Myocyte (in vitro differentiated cells): ENCODE data around the gene STIL. TPM values are rescaled to one million over a fixed set of nuclear protein-coding genes. Genes with fewer than 3 reads are reported as not detected.

ENCODE experiments used
- DNase-seq: peaks from one replicate; pipeline ENCODE4 v3.0.0-alpha.2; 2012; ENCODE audit warnings: low read depth
- total RNA-seq: library from RNA; depleted of rRNA; stranded (reverse); fragments of >200 nt; gene quantifications from 2 replicates; pipeline ENCODE4 v1.2.3, GENCODE V29; 2014

STIL gene
- total RNA-seq, 1 donor from 2014 or later = 1.4 TPM

DNA sequence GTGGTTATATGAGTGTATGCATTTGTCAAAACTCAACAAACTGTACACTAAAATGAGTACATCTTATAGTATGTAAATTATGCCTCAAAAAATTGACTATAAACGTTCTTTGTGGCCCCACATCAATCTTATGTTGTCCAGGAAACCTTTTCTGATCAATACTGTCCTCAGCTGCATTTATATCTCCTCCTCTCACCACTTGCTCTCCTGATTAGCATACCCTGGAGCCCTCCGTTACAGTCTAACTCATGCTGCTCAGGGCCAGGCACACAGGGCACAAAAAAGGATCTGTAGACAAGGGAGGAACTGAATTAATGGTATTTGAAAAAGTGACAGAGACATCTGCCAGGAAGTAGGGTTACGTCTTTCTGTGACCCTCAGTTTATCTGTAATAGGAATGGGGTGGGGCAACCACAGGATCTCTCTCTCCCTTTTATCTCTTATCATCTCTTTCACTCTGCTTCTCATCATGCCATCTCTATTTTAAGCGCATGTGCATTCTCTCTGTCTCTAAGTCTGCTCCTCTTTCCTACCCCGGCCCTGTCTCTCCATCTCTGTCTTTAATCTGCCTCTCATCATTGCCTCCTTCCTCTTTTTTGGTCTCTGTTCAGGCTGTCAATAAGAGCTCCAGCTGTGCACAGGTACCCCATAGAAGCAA lies 74.9 kb downstream of the STIL start:
- no peak for DNase-seq

DNA sequence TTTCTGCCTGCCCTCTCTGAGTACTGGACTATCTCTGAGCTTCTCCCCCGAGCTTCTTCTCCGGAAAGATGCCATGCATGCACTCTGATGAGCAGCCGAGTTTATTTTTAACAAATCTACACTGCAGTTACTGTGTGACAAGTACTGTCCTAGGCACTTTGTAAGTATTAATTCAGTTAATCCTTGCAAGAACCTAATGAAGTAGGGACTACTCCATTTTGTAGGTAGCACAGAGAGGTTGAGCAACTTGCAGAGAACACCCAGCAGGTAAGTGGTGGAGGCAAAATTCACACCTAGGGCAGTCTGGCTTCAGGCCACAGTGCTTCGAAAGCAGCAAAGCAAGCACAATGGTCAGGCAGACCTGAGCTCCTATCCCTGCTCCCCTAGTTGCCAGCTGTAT lies 78.1 kb downstream of the STIL start:
- no peak for DNase-seq

DNA sequence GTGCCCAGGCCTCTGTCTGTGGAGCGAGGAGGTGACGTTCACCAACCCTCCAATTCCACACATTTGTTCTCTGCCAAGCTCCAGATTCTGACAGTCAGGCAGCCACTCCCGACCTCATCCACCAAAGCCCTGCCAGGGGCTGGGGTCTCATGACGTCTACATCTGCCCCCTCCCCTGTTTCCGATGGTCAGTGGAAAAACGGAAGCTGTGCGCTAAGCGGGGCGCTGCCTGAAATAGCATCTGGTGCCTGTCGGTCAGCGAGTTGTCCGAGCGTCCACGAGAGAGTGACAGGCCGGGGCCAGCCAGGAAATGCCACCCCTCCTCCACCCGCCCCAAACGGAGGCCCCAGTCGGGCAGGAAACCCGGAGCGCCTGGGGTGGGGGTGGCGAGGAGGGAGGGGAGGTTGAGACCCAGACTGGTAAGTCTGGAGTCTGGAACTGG lies 78.7 kb downstream of the STIL start:
- no peak for DNase-seq

DNA sequence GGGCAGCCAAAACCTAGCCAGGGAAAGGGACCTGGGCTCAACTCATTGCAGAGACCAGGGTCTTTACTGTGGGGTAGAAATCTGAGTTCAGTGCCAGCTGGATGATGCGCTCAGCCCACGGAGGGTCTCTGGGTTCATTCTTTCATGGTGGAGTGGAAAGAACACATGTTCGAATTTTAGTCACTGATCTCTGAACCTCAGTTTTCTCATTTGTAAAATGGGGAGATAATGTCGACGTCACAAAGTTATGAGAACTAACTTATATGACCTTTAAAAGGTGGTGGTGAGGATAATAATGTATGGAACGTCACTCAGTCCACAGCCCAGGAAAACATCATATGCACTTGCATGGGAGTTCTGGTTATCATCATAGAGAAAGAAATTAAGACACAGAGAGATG lies 80.8 kb downstream of the STIL start:
- DNase-seq = no peak

DNA sequence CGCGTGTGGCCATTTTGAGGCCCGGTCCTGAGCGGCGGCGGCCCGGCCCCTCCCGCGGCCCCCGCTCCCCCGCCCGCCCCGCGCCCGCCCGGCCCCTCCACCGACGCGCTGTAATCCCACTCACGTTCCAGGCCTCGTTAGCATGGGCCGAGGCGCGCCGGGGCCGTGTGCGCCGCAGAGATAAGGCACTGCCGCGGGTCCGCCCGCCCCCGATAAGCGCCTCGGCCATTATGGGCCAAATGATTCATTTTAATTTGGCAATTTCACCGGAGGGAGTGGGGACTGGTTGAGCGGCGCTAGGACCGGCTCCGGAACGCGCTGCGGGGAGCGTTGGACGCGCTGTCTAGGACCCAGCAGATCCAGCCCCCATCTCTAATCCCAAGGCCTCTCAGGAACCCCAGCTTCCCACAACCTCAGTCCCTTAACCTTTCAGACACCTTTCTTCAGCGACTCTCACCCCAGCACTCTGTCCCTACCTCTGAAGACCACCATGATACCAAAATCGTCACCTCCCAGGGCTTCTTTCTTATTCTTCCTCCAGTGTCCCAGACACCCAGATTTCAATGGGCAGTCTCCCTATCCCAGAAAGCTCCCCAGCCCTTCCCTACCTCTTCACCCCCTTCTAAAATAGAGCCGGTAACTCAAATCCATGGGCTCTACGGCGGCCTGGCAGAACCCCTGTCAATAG lies 81.6 kb downstream of the STIL start, which contains the start of gene TAL1:
Gene TAL1 (minus strand): TSS at position 39 of the 688 bp plus-strand sequence. CDS start 6,337 bp downstream, outside the sequence.
- no peak for DNase-seq

DNA sequence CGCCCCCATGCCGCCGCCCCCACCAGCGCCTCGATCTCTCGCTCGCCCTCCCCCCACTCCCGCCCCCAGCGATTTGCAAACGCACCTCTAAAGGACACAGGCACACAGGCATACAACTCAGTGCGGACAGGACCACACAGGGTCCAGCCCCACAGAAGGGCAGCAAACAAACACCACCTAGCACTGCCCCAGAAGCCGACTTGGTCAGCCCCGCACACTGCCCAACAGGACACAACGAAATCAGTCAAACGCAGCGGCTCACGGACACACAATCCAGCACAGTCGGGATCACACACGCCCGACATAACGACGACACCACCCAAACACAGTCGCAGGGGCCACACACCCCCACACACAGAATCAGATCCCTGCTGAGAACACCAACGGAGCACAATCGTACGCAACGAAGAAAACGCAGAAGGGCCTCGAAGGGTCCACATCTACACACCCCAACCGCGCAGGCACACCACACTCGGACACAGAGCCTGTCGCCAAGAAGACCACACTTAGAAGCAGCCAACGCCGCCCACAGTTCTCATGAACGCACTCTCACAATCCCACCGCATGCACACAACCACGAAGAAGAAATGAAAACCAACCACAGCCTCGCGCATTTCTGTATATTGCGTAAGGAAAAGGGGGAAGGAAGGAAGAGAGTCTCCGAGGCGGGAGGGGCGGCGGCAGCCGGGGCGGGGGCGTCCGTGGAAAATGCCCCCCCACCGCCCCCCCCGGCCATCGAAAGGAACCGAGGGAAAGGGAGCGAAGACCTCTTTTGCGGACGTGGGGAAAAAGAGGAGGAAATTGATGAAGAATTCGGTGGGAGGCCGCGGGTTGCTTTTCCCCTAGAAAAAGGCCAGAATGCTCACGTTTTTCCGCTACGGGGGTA lies 82.4 kb downstream of the STIL start:
- peak; percentile 38 for DNase-seq

DNA sequence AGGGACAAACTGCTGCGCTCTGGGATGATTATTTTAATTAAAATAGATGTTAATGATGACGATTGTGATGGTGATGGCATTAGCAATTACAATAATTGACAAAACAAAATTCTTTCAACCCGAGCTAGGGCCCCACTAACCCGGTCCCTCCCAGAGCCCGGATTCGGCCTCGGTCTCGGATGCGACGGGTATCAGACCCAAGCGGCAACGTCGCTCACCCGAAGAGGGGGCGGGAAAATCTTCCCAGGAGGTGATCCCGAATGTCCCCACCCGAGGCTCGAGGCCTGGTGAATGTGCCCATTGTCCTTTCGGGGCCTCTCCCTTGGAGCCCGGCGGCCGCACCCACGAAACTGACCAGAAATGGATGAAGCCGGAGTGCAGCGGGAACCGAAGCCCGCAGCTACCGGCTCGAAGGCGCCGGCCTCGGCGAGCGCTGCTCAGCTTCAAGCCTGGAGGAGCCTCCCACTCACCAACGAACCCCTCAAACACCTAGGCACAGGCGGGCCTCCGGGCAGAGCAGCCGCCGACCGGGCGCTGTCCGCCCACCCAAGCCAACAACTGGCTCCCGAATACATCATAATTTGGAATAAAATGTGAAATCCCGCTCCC lies 83.2 kb downstream of the STIL start:
- DNase-seq = no peak

DNA sequence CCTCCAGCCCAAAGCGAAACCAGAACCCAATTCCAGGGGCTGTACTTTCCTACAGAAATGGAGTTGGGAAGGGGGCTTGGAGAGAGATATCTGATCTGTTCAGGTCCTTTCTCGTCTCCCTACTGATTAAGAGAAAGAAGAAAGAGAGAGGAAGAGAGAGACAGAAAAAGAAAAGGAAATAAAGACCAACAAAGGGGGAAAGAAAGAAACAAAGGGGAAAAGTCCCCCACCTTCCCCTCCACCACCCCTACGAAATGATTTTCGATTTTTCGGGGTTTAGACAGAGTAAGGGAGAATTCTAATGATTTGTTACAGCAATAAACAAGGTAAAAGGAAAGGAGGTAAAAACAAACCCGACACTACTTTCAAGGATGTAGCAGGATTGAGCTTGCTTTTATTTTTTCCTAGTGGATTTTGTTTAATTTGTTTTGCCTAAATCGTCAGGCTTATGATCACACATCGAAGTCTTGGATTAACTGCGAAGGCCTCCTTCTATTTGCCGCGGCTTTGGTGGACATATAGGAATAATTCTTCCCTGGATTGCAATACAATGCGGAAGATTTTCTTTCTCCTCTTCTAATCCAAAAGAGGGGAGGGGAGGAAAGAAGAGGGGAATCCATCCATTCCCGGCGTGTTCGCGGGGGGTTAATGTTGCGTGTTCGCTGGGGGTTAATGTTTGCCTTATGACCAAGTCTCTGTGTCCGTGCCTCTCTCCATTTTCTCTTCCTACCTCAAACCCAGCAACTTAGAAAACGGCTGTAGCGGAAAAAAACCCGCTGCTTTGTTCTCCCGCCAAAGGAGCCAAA lies 83.9 kb downstream of the STIL start:
- no peak for DNase-seq

DNA sequence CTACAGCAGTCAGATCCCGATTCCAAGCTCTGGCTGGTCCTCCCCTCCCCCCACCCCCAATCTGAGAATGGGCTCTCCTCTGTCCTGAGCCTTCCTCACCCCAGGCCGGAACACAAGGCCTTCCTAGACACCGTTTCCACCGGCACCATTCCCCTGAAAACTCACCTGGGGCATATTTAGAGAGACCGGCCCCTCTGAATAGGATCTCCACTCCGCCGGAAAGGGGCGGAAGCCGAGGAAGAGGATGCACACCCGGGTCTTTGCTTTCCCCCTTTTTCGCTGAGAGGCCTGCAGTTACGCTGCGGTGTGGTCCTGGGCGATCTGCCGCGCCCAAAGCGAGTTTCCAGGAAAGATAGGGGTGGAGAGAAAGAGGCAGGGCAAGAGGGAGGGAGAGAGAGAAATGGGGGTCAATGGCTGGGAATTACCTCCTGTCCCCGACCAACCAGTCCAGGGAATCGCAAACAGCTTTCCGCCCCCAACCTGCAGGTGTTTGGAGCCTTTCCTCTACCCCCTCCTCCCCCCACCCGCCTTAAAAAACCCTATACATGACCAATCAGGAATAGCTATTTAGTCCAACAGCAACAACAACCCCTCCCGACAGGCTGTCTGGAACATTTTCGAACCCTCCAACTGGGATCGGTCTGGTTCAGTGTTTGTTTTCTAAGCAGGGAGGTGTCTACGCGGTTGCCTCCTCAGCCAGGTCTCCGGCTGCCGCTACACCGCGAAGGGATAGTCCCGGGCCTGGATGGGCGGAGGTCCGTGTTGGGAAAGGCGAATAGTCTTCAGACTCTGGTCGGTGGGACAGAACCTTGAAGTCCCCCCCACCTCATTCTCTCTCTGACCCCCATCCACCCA lies 84.7 kb downstream of the STIL start:
- DNase-seq = no peak

DNA sequence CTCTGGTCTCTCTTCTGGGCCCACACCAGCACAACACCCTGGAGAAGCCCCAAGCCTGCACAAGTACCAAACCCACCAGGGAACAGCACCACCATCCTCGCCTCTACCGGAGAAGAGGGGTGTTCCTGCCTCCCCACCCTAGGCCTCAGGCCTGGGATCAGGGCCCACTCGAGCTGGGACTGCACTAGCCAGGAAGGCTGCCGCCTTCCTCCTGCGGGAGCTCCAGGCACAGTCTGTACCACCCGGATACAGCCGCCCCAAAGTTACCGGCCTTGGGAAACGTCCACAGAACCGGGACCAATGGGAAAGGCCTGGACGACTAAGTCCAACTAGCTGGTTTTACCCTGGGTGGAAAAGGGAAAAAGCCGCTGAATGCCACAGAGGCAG lies 85.3 kb downstream of the STIL start:
- no peak for DNase-seq

DNA sequence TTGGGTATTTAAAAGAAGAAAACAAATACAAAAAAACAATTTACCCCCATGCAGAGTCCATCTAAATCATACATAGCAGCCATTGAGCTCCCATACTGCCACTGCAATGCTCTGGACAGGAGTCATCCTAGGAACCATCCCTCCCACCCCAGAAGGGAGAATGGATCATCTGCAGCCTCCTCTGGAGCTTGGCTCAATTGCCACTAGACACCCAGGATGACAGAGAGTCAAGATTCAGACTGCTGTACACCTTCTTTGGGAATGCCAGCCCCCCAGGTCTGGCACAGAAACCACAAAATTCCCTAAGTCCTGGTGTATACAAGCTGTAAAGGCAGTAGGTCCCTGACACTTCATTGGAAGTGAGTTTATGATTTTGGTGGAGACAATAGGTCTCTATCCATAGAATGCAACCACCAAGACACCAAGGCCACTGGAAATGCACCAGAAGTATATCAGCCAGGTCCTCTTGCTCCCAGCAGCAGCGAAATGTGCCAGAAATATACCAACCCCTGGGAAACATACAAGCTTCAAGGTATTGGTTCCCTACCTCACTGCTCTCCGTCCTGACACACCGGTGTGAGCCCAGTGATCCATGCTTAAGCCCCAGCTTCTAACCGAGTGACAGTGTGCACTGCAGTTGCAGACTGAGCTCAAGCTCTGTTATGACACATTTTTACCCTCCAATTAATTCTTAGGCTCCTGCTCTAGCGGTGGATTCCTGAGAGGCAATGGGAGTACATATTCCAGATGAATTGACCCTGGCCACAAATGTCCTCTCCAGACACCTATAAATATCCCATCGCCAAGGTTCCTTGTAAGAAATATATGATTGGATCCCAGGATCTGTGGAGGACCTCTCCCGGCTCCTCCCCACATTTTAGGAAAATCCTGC lies 86.4 kb downstream of the STIL start:
- DNase-seq = no peak

DNA sequence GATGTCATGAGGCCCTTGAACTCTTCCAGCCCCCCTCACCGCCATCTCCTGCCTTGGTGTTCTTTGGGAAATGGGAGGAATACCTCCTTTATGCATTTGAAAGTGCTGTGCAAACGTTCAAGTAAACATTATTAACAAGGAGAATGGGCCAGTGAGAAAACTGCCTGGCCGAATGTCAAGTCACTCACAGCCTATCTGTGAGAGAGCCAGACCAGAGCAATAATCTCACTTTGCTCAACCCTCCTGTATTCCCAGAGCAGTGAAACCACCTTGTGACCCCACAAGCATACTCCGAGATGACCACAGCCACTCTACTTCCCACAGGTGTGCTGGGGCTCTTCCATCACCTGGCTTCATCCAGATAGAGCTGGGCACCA lies 87.1 kb downstream of the STIL start:
- DNase-seq = no peak

DNA sequence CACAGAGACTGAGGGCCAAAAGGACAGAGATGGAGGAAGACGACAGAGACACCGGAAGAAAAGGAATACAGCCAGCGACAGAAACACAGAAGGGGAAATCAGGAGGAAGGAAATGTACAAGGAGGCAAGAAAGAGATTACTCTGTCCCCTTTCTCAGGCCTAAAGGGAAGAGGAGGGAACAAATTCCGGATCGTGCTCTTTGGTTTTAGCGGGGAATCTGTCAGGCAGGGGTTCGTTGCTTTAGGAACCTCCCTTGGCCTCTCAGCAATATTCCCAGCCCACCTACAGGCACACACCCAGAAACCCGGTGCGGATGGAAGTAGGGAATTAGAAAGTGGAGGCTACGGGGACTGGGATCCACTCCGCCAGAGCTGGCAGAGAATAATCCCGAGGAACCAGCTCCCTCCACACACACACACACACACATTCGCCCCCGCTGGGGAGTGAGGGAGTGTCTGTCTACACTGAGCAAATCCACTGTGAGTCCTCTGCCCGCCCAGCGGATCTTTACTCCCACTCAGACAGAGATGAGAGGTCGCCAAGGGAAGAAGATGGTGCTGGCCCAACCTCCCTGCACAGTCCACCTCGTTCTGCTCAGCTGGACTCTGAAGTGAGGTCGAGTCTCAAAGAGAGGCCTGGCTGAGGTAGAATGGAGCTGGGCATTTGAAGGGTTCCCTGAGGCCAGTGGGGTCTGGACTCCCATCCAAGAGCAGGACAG lies 87.7 kb downstream of the STIL start:
- DNase-seq = no peak

DNA sequence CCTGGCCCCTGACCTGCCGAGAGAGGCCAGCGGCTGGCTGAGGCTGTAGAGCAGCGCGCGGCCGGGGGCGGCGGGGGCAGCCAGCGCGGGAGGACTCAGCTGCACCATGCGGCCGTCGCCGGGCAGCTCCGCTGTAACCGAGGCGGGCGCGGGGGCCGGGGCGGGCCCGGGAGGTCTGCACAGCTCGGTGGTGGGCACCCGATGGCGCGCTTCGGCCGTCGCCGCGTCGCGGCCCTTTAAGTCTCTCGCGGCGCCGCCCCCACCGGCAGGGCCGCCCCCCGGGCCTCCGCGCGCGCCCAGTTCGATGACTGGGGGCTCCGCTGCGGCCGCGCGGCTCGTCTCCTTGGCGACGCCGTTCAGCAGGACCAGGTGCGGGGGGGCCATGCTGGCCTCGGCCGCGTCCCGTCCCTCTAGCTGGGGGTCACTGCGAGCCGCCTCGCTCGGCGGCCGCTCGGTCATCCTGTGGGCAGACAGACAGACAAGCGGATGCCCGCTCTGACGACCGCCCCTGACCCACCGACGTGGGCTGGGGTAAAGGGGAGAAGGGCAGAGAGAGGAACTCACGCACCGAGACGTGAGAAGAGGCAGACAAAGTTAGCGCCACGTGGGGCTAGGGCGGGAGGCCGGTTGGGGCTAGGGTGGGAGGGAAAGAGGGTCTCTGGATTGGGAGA lies 88.4 kb downstream of the STIL start:
- DNase-seq = no peak

DNA sequence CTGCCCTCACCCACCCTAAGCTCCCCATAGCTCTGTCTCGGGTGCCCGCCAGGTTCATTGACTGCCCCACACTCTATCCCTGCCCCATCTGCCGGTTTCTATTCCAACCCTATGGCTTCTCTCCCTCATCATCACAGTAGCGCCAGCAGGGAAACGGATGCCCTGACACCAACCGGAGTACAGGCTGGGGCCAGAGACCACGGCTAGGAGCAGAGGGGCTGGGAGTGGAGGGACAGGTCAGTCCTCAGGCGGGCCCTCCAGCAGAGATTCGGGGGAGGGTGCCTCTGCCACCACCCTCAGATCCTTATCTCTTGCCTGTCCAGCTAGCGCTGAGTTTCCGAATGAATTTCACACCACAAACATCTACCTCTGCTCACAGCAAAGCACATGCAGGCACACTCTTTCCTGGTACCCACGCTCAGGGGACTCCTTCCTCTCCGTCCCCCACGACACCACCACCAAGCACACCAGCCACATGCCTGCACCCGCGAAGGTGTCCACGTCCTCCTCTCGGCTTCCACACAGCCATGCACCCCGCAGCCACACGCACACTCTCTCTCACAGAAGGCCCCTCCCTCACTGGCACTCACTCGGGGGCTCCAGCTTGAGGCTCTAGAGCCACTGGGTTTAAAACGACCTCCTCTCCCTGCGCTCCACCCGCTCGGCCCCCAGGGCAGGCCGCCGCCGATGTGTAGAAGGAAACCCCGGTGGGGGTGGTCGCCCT lies 89.1 kb downstream of the STIL start:
- DNase-seq = no peak

DNA sequence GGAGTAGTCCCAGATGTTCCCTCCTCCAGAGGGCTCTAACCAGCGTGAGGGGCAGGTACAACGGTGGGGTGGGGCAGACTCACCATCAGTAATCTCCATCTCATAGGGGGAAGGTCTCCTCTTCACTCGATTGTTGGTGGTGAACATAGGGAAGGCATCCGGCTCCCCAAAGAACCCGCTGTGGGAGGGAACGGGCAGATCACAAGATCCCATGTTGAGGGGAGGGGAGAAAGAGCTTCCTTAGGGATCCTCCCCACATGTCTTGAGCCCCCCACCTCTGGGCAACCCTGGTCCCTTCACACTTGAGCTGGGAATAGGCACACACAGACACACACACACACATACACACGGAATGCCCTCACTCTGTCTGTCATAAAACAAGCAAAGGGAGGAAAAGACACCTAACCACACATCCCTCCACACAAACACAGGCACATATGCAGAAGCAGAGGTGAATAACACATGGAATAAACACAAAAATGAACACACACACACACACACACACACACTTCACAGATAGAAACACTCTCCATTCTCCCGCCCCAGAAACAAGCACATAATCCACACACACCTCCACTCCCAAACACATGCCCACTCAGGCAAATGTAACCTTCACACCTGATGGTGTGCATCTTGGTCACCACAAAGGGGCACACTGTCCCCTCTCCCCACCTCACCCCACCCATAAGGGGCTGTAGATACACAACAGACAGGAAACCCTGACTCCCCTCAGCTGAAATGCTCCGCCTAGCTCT lies 89.8 kb downstream of the STIL start:
- DNase-seq = no peak
